Measurements from ENCODE around the gene TRIM23. TPM values are rescaled to one million over a fixed set of nuclear protein-coding genes. Genes with fewer than 3 reads are reported as not detected.
A peak's percentile ranks its signal among the peaks of the same experiment; 100 is the strongest.
"Not testable (repeated sequence)": the region's sequence is repeated elsewhere in the genome, so short reads cannot be mapped to it uniquely, and the experiment has no call there.

The TRIM23 gene
- total RNA-seq, 4 donors from 2014 or later = 14.9 to 29.2 (median 17.4) TPM

- DNase-seq = peak; percentile 19 to 29
- no peaks in the 10 kb centered on the region for H3K27me3 ChIP-seq
- WGBS, 2 donors = 73 to 76% methylated on average over 4 of the region's 4 CpGs
- intact Hi-C loops (cut with DNase I) = no loop called here
- no peak overlapping the region for H3K27ac ChIP-seq
- no peaks in the 10 kb centered on the region for H3K9me3 ChIP-seq
- no peak for TF ChIP-seq CTCF (IDR thresholded peaks at IDR 0.05)
- no peak for TF ChIP-seq POLR2A (IDR thresholded peaks at IDR 0.05)
- no peaks in the 10 kb centered on the region for H3K4me1 ChIP-seq
- no peak overlapping the region for H3K4me3 ChIP-seq (replicated peaks in 1 of 3)
- H3K36me3 ChIP-seq = peaks cover 27 to 31% of the 10 kb centered on the region in 2 donors
Measured at GRCh38 chr5:65612298-65612907, 11.7 kb downstream of the TRIM23 start.

- WGBS, 2 donors = 89% methylated on average over 3 of the region's 3 CpGs
Measured at GRCh38 chr5:65611524-65611923, 12.6 kb downstream of the TRIM23 start.

GRCh38 chr5:65601761-65602160, 22.4 kb downstream of the TRIM23 start:
- 92 to 100% methylated on average over 1 of the region's 1 CpG for WGBS, 2 donors
- H3K4me3 ChIP-seq (replicated peaks in 1 of 3); intact Hi-C loops (cut with DNase I); H3K27ac ChIP-seq; H3K27me3 ChIP-seq; DNase-seq; H3K9me3 ChIP-seq; H3K4me1 ChIP-seq: not testable (repeated sequence)
- H3K36me3 ChIP-seq = peaks cover 16 to 36% of the 10 kb centered on the region in 2 donors

More at GRCh38 chr5:65611524-65611923, 12.6 kb downstream of the TRIM23 start:
- TF ChIP-seq CTCF (IDR thresholded peaks at IDR 0.05) (no peak), POLR2A (IDR thresholded peaks at IDR 0.05) (no peak)
- Histone ChIP-seq H3K4me1 (no peaks in the 10 kb centered on the region), H3K9me3 (no peaks in the 10 kb centered on the region), H3K4me3 (replicated peaks in 1 of 3) (no peak overlapping the region), H3K27me3 (no peaks in the 10 kb centered on the region), H3K27ac (no peak overlapping the region), H3K36me3 (peaks cover 31 to 36% of the 10 kb centered on the region in 2 donors)
- intact Hi-C loops (cut with DNase I) = no loop called here
- no peak for DNase-seq

GRCh38 chr5:65588694-65589093, 35.4 kb downstream of the TRIM23 start:
- H3K27me3 ChIP-seq = no peaks in the 10 kb centered on the region
- TF ChIP-seq CTCF (IDR thresholded peaks at IDR 0.05) (no peak), POLR2A (IDR thresholded peaks at IDR 0.05) (no peak)
- H3K27ac ChIP-seq = no peak overlapping the region
- 95 to 97% methylated on average over 2 of the region's 2 CpGs for WGBS, 2 donors
- no peaks in the 10 kb centered on the region for H3K9me3 ChIP-seq
- H3K36me3 ChIP-seq = peaks cover 19 to 39% of the 10 kb centered on the region in 2 donors
- intact Hi-C loops (cut with DNase I) = no loop called here
- DNase-seq = no peak
- no peak overlapping the region for H3K4me3 ChIP-seq (replicated peaks in 1 of 3)
- no peaks in the 10 kb centered on the region for H3K4me1 ChIP-seq

GRCh38 chr5:65577141-65577540, 47.0 kb downstream of the TRIM23 start:
- Histone ChIP-seq H3K36me3 (peaks cover 11 to 13% of the 10 kb centered on the region in 2 donors), H3K27ac (no peak overlapping the region), H3K9me3 (no peaks in the 10 kb centered on the region), H3K27me3 (no peaks in the 10 kb centered on the region), H3K4me3 (replicated peaks in 1 of 3) (no peak overlapping the region), H3K4me1 (no peaks in the 10 kb centered on the region)
- TF ChIP-seq POLR2A (IDR thresholded peaks at IDR 0.05) (no peak), CTCF (IDR thresholded peaks at IDR 0.05) (no peak)
- intact Hi-C loops (cut with DNase I) = no loop called here
- no peak for DNase-seq

Measured in thyroid gland (tissue), 4 donors.